HepG2 (cell line): Measurements from ENCODE around the gene CNPY4. TPM values are rescaled to one million over a fixed set of nuclear protein-coding genes. Genes with fewer than 3 reads are reported as not detected.

Source experiments
- ARNT ChIP-seq: fragments of 450-650 bp; IDR thresholded peaks from 2 replicates; pipeline ENCODE4 v1.6.1; 2017
- CENPX ChIP-seq: sonication (generic); formaldehyde crosslinking; IDR thresholded peaks from 2 replicates; pipeline ENCODE4 v1.9.0; 2021; ENCODE audit warnings: mild to moderate bottlenecking, missing genetic modification reagents, moderate library complexity
- ETV6 ChIP-seq: sonication (generic); formaldehyde crosslinking; conservative IDR thresholded peaks from 2 replicates; pipeline ENCODE4 v1.4.0; 2020; ENCODE audit warnings: missing genetic modification reagents
- GABPA ChIP-seq, 2 experiments: IDR thresholded peaks; 2 replicates each; pipeline ENCODE4 v1.6.1; 2011 to 2016; ENCODE audit warnings: low read depth in 2 of 2, low read length in 1 of 2, missing biosample characterization in 1 of 2, missing genetic modification characterization in 1 of 2
- MED13 ChIP-seq: sonication (generic); formaldehyde crosslinking; IDR thresholded peaks from 2 replicates; pipeline ENCODE4 v1.5.0; 2020; ENCODE audit warnings: missing genetic modification reagents
- MYC ChIP-seq: sonication (generic); formaldehyde crosslinking; IDR thresholded peaks from 2 replicates; pipeline ENCODE4 v1.9.0; 2021; ENCODE audit warnings: missing genetic modification reagents, borderline replicate concordance
- MZF1 ChIP-seq: sonication (generic); formaldehyde crosslinking; IDR thresholded peaks from 2 replicates; pipeline ENCODE4 v1.8.1; 2023; ENCODE audit warnings: mild to moderate bottlenecking, missing genetic modification reagents, borderline replicate concordance
- RXRA ChIP-seq: sonication (generic); formaldehyde crosslinking; IDR thresholded peaks from 2 replicates; pipeline ENCODE4 v1.5.1; 2020; ENCODE audit warnings: missing genetic modification reagents
- SALL1 ChIP-seq: sonication (generic); formaldehyde crosslinking; IDR thresholded peaks from 2 replicates; pipeline ENCODE4 v1.8.0; 2022; ENCODE audit warnings: mild to moderate bottlenecking, missing genetic modification reagents
- SOX13 ChIP-seq, 3 experiments: fragments of 450-650 bp in 1 of 3; sonication (generic) in 1 of 3; formaldehyde crosslinking in 1 of 3; IDR thresholded peaks in 2 of 3; conservative IDR thresholded peaks in 1 of 3; 2 replicates each; pipeline versions ENCODE4 v1.5.0 to v1.6.1; 2016 to 2020; ENCODE audit warnings: antibody characterized with exemption in 1 of 3, mild to moderate bottlenecking in 1 of 3, missing compliant biosample characterization in 1 of 3, missing genetic modification reagents in 1 of 3, moderate library complexity in 1 of 3
- ZNF225 ChIP-seq: sonication (generic); formaldehyde crosslinking; IDR thresholded peaks from 2 replicates; pipeline ENCODE4 v1.4.0; 2020; ENCODE audit warnings: mild to moderate bottlenecking, missing genetic modification reagents
- ZNF441 ChIP-seq: sonication (generic); formaldehyde crosslinking; IDR thresholded peaks from 2 replicates; pipeline ENCODE4 v1.7.0; 2021; ENCODE audit warnings: missing genetic modification reagents, borderline replicate concordance
- ZNF670 ChIP-seq: sonication (generic); formaldehyde crosslinking; IDR thresholded peaks from 2 replicates; pipeline ENCODE4 v1.8.0; 2022; ENCODE audit warnings: mild to moderate bottlenecking, missing genetic modification reagents, borderline replicate concordance
- ZNF761 ChIP-seq: sonication (generic); formaldehyde crosslinking; conservative IDR thresholded peaks from 2 replicates; pipeline ENCODE4 v1.4.0; 2020; ENCODE audit warnings: mild to moderate bottlenecking, missing genetic modification reagents
- polyA plus RNA-seq, 8 experiments: library from polyadenylated mRNA; depleted of rRNA in 3 of 8; stranded (reverse) in 7 of 8; unstranded in 1 of 8; fragments of >200 nt; fragmentation: Illumina TruSeq in 4 of 8; extraction: Trizol in 4 of 8; gene quantifications; 2 replicates each; pipeline versions ENCODE4 v1.2.1 to v1.2.3, GENCODE V29; 2011 to 2016; ENCODE audit warnings: low read depth in 4 of 8, missing spikeins in 1 of 8, mixed read lengths in 1 of 8; ENCODE audit not compliant: insufficient read depth in 1 of 8
- total RNA-seq, 5 experiments: library from RNA; depleted of rRNA; stranded (reverse); fragments of >200 nt; fragmentation: Illumina TruSeq; extraction: Trizol; gene quantifications; 2 replicates each; pipeline ENCODE4 v1.2.3, GENCODE V29; 2016; ENCODE audit warnings: low read depth in 1 of 5
- TF ChIP-seq, protein P1 (sequence below): sonication (generic); formaldehyde crosslinking; IDR thresholded peaks from 2 replicates; pipeline ENCODE4 v1.5.0; 2020; ENCODE audit warnings: mild to moderate bottlenecking, missing genetic modification reagents, borderline replicate concordance
- TF ChIP-seq, protein P2 (sequence below): sonication (generic); formaldehyde crosslinking; IDR thresholded peaks from 2 replicates; pipeline ENCODE4 v1.5.0; 2020; ENCODE audit warnings: missing genetic modification reagents, mild to moderate bottlenecking, borderline replicate concordance
- TF ChIP-seq, protein P3 (sequence below): sonication (generic); formaldehyde crosslinking; IDR thresholded peaks from 2 replicates; pipeline ENCODE4 v1.9.0; 2022; ENCODE audit warnings: low read depth, missing genetic modification reagents
- TF ChIP-seq, protein P4 (sequence below): sonication (generic); formaldehyde crosslinking; IDR thresholded peaks from 2 replicates; pipeline ENCODE4 v1.5.0; 2020; ENCODE audit warnings: mild to moderate bottlenecking, missing genetic modification reagents
- TF ChIP-seq, protein P5 (sequence below): sonication (generic); formaldehyde crosslinking; IDR thresholded peaks from 2 replicates; pipeline ENCODE4 v1.5.1; 2020; ENCODE audit warnings: missing genetic modification reagents, mild to moderate bottlenecking, borderline replicate concordance

CNPY4 gene
- total and polyA plus RNA-seq, 2 of the 13 experiments (the other 11 are each of a cell fraction or from before 2014, with no cell fraction given): 6.2 to 12.7 TPM

DNA sequence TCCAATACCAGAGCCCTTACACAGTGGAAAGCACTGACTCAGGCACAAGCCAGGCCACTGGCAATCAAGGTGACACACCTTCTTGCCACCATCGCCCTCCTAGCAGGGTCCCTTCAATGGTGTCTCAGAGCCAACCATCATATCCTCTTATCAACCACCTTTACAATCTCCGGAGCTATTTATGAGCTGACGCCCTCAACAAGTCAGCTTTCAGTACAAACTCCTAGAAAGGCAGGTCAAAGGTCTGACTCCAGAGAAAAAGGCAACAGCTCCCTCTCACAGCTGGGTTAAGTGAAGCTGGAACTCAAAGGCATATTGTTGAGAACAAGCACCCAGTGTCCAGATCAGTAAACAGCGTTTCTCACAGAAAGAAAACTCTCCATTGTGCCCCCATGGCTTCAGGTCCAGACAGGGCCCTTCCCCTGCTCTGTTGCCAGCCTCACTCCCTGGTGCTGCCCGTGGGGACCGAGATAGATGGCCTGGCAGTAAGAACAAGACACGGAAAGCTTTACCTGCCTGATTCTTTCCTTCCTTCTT, 40.3 kb upstream of the CNPY4 start (continued):
- TF ChIP-seq MZF1 (CRISPR knock-in tag) (no peak), ARNT (no peak), ZNF441 (CRISPR knock-in tag) (no peak), ETV6 (CRISPR knock-in tag) (0 out of 2 replicates have a peak, but pooled peaks have one; percentile 56), ZNF670 (CRISPR knock-in tag) (no peak), ZNF761 (CRISPR knock-in tag) (0 out of 2 replicates have a peak, but pooled peaks have one; percentile 54), GABPA (IDR thresholded peaks at IDR 0.05; ENCODE audit: low read depth, low read length) (no peak), GABPA (CRISPR knock-in tag; IDR thresholded peaks at IDR 0.05; ENCODE audit: low read depth) (no peak; the same call in 1 of the 2 replicates), CENPX (no peak), MYC (CRISPR knock-in tag) (no peak), ZNF225 (CRISPR knock-in tag) (no peak), SALL1 (CRISPR knock-in tag) (peak; percentile 53), MED13 (CRISPR knock-in tag) (no peak), SOX13 (IDR thresholded peaks at IDR 0.05) (peak; percentile 65; the same call in 1 of the 2 replicates), SOX13 (CRISPR knock-in tag; conservative IDR thresholded peaks at IDR 0.05 in 1 of 2, IDR thresholded peaks at IDR 0.05 in 1 of 2) (peak in 1 of 2 experiments; percentile 88; a peak in 2 of 4 replicates), RXRA (CRISPR knock-in tag) (peak; percentile 46; the same call in 1 of the 2 replicates)
- TF ChIP-seq, protein P1, sequence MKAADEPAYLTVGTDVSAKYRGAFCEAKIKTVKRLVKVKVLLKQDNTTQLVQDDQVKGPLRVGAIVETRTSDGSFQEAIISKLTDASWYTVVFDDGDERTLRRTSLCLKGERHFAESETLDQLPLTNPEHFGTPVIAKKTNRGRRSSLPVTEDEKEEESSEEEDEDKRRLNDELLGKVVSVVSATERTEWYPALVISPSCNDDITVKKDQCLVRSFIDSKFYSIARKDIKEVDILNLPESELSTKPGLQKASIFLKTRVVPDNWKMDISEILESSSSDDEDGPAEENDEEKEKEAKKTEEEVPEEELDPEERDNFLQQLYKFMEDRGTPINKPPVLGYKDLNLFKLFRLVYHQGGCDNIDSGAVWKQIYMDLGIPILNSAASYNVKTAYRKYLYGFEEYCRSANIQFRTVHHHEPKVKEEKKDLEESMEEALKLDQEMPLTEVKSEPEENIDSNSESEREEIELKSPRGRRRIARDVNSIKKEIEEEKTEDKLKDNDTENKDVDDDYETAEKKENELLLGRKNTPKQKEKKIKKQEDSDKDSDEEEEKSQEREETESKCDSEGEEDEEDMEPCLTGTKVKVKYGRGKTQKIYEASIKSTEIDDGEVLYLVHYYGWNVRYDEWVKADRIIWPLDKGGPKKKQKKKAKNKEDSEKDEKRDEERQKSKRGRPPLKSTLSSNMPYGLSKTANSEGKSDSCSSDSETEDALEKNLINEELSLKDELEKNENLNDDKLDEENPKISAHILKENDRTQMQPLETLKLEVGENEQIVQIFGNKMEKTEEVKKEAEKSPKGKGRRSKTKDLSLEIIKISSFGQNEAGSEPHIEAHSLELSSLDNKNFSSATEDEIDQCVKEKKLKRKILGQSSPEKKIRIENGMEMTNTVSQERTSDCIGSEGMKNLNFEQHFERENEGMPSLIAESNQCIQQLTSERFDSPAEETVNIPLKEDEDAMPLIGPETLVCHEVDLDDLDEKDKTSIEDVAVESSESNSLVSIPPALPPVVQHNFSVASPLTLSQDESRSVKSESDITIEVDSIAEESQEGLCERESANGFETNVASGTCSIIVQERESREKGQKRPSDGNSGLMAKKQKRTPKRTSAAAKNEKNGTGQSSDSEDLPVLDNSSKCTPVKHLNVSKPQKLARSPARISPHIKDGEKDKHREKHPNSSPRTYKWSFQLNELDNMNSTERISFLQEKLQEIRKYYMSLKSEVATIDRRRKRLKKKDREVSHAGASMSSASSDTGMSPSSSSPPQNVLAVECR (CRISPR knock-in tag): peak; percentile 77; the same call in 1 of the 2 replicates
- TF ChIP-seq, protein P2, sequence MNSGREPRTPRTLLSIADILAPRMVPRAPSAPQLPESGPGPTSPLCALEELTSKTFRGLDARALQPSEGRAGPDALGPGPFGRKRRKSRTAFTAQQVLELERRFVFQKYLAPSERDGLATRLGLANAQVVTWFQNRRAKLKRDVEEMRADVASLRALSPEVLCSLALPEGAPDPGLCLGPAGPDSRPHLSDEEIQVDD (CRISPR knock-in tag): no peak
- TF ChIP-seq, protein P3, sequence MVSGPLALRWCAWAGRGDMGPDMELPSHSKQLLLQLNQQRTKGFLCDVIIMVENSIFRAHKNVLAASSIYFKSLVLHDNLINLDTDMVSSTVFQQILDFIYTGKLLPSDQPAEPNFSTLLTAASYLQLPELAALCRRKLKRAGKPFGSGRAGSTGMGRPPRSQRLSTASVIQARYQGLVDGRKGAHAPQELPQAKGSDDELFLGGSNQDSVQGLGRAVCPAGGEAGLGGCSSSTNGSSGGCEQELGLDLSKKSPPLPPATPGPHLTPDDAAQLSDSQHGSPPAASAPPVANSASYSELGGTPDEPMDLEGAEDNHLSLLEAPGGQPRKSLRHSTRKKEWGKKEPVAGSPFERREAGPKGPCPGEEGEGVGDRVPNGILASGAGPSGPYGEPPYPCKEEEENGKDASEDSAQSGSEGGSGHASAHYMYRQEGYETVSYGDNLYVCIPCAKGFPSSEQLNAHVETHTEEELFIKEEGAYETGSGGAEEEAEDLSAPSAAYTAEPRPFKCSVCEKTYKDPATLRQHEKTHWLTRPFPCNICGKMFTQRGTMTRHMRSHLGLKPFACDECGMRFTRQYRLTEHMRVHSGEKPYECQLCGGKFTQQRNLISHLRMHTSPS (CRISPR knock-in tag): peak; percentile 40
- TF ChIP-seq, protein P4, sequence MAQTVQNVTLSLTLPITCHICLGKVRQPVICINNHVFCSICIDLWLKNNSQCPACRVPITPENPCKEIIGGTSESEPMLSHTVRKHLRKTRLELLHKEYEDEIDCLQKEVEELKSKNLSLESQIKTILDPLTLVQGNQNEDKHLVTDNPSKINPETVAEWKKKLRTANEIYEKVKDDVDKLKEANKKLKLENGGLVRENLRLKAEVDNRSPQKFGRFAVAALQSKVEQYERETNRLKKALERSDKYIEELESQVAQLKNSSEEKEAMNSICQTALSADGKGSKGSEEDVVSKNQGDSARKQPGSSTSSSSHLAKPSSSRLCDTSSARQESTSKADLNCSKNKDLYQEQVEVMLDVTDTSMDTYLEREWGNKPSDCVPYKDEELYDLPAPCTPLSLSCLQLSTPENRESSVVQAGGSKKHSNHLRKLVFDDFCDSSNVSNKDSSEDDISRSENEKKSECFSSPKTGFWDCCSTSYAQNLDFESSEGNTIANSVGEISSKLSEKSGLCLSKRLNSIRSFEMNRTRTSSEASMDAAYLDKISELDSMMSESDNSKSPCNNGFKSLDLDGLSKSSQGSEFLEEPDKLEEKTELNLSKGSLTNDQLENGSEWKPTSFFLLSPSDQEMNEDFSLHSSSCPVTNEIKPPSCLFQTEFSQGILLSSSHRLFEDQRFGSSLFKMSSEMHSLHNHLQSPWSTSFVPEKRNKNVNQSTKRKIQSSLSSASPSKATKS: no peak
- TF ChIP-seq, protein P5, sequence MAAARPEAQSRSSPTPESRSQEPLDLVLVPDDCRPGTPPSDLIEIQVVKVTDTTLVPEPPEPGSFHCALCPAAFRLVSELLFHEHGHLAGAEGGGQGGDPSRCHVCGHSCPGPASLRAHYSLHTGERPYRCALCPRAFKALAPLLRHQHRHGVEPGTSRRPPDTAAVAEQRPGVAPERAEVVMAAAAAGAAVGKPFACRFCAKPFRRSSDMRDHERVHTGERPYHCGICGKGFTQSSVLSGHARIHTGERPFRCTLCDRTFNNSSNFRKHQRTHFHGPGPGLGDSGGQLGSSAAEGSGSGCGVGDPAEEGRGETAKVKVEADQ (CRISPR knock-in tag): 0 out of 2 replicates have a peak, but pooled peaks have one; percentile 60
